Panc1 (cell line): ENCODE results near the gene CLTB. TPM values are rescaled to one million over a fixed set of nuclear protein-coding genes. Genes with fewer than 3 reads are reported as not detected.

Source experiments
- ATAC-seq: fragments of 200-7000 bp; cut with Tn5 transposase; 2 replicates; pipeline ENCODE4 v1.9.1; 2020; ENCODE audit warnings: mild to moderate bottlenecking, moderate library complexity
- BruUV-seq: library from RNA; stranded (reverse); fragments of 400-500 nt; replicated peaks from 2 replicates; lab custom pipeline; 2021; lab: Mats Ljungman, UMichigan
- CTCF ChIA-PET: fragments of 300-600 bp; sonication (Branson Sonifier 250); formaldehyde crosslinking; loops from one replicate; lab custom pipeline; 2022; ENCODE audit warnings: antibody characterized with exemption; lab: Charles Lee
- POLR2A ChIA-PET: fragments of 300-600 bp; sonication (Branson Sonifier 250); formaldehyde crosslinking; loops from one replicate; lab custom pipeline; 2022; ENCODE audit warnings: antibody characterized with exemption; lab: Charles Lee
- DNase-seq: peaks from one replicate; pipeline ENCODE4 v3.0.0-alpha.2; 2010; ENCODE audit warnings: low read depth, low spot score
- H3K27ac ChIP-seq: 2 replicates; pipeline ENCODE4 v1.5.1; 2011; ENCODE audit warnings: mild to moderate bottlenecking, low read length, inconsistent platforms
- H3K27me3 ChIP-seq: fragments of 200-500 bp; sonication (Bioruptor generic); 2 replicates; pipeline ENCODE4 v1.6.0; 2014; ENCODE audit warnings: low read length, inconsistent platforms; ENCODE audit not compliant: control insufficient read depth, insufficient read depth
- H3K36me3 ChIP-seq: fragments of 200-500 bp; sonication (Bioruptor generic); 2 replicates; pipeline ENCODE4 v1.5.1; 2014; ENCODE audit warnings: inconsistent platforms, mild to moderate bottlenecking, low read length, moderate library complexity; ENCODE audit not compliant: control insufficient read depth, insufficient read depth
- H3K4me1 ChIP-seq: 2 replicates; pipeline ENCODE4 v1.5.1; 2011; ENCODE audit warnings: inconsistent platforms, mild to moderate bottlenecking, low read length, moderate library complexity; ENCODE audit not compliant: control insufficient read depth, insufficient read depth
- H3K4me3 ChIP-seq, 2 experiments: 2 replicates each; pipeline ENCODE4 v1.5.1; 2011 to 2012; ENCODE audit warnings: low read depth in 2 of 2, low read length in 2 of 2, mild to moderate bottlenecking in 2 of 2, inconsistent platforms in 1 of 2, moderate library complexity in 1 of 2
- H3K9me3 ChIP-seq: fragments of 200-500 bp; sonication (Bioruptor generic); 2 replicates; pipeline ENCODE4 v1.5.1; 2014; ENCODE audit warnings: low read depth, mild to moderate bottlenecking, inconsistent platforms, low read length, moderate library complexity; ENCODE audit not compliant: control insufficient read depth, insufficient read depth
- POLR2AphosphoS5 ChIP-seq: IDR thresholded peaks from 2 replicates; pipeline ENCODE4 v1.6.1; 2012; ENCODE audit warnings: mild to moderate bottlenecking, low read depth, low read length, moderate library complexity
- SIN3A ChIP-seq: IDR thresholded peaks from 2 replicates; pipeline ENCODE4 v1.6.1; 2012; ENCODE audit warnings: low read depth, mild to moderate bottlenecking, low read length, moderate library complexity, borderline replicate concordance; ENCODE audit not compliant: insufficient read depth
- TCF7L2 ChIP-seq: IDR thresholded peaks from 2 replicates; pipeline ENCODE4 v1.6.1; 2011; ENCODE audit warnings: mild to moderate bottlenecking, low read depth, low read length, inconsistent platforms
- in situ Hi-C: cut with HindIII; loops from 2 replicates; pipeline ENCODE4 v1.10.0; 2016; ENCODE audit warnings: low sequenced_read_pairs, low pct_unique_long_range_greater_than_20kb
- intact Hi-C: fragments of 100-400 bp; cut with micrococcal nuclease; formaldehyde crosslinking; loops from one replicate; pipeline ENCODE4 v1.10.0; 2022; ENCODE audit not compliant: unreplicated experiment
- total RNA-seq: library from RNA; stranded (reverse); gene quantifications from one replicate; pipeline ENCODE4 v1.2.1, GENCODE V29; 2021; ENCODE audit not compliant: unreplicated experiment
- TF ChIP-seq, protein P1 (sequence below): fragments of 450-650 bp; IDR thresholded peaks from 2 replicates; pipeline ENCODE4 v1.5.1; 2017; ENCODE audit warnings: mild to moderate bottlenecking
- TF ChIP-seq, protein P2 (sequence below), 2 experiments: IDR thresholded peaks; 2 replicates each; pipeline ENCODE4 v1.6.1; 2011 to 2012; ENCODE audit warnings: low read depth in 2 of 2, control low read depth in 1 of 2, low read length in 1 of 2, mild to moderate bottlenecking in 1 of 2, moderate library complexity in 1 of 2; ENCODE audit not compliant: insufficient read depth in 1 of 2

The CLTB gene
- total RNA-seq, 1 experiment from 2014 or later, result 124 TPM

DNA sequence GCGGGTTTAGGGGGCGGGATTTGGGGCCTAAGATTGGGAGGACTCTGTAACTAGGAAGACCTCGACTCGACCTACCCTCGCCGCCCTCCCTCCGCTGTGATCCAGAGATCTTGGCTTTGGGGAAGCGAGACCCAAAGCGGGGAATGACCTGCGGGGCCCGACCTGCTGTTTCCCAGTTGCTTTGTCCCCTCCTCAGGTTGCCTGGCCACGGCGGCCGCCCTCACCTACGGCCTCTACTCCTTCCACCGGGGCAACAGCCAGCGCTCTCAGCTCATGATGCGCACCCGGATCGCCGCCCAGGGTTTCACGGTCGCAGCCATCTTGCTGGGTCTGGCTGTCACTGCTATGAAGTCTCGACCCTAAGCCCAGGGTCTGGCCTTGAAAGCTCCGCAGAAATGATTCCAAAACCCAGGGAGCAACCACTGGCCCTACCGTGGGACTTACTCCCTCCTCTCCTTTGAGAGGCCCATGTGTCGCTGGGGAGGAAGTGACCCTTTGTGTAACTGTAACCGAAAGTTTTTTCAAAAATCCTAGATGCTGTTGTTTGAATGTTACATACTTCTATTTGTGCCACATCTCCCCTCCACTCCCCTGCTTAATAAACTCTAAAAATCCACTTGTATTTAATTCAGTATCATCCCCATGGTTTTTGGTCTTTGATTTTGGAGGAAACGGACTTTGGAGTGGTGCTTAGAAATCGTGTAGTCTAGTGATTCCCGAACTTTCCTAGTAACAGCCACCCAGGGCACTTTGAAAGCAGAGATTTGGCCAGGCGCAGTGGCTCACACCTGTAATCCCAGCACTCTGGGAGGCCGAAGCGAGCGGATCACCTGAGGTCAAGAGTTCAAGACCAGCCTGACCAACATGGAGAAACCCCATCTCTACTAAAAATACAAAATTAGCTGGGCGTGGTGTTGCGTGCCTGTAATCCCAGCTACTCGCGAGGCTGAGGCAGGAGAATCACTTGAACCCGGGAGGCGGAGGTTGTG is 26.9 kb downstream of the CLTB start:
- POLR2A ChIA-PET, result interaction anchor here (0.7 kb wide), 1 partner anchor 178 kb away, joined by 9 read pairs; no protein-coding TSS in a partner anchor
- Histone ChIP-seq H3K27me3 (no peaks in the 10 kb centered on the region), H3K4me3 (peak overlapping the region; percentile 76 to 94), H3K9me3 (no peaks in the 10 kb centered on the region), H3K36me3 (peaks cover 17% of the 10 kb centered on the region), H3K27ac (peak overlapping the region; percentile 100), H3K4me1 (peaks cover 17% of the 10 kb centered on the region)
- ATAC-seq (peak; percentile 57), DNase-seq (no peak)
- in situ Hi-C loops (no loop called here), intact Hi-C loops (loop anchor here (2.0 kb wide), 1 partner anchor 65 kb away; no protein-coding TSS in a partner anchor)
- 0 out of 2 replicates have a peak, but pooled peaks have one; percentile 64 for TF ChIP-seq SIN3A
- TF ChIP-seq POLR2AphosphoS5, result peak; percentile 64; the same call in 1 of the 2 replicates
- no peak for TF ChIP-seq TCF7L2
- TF ChIP-seq, protein P1, sequence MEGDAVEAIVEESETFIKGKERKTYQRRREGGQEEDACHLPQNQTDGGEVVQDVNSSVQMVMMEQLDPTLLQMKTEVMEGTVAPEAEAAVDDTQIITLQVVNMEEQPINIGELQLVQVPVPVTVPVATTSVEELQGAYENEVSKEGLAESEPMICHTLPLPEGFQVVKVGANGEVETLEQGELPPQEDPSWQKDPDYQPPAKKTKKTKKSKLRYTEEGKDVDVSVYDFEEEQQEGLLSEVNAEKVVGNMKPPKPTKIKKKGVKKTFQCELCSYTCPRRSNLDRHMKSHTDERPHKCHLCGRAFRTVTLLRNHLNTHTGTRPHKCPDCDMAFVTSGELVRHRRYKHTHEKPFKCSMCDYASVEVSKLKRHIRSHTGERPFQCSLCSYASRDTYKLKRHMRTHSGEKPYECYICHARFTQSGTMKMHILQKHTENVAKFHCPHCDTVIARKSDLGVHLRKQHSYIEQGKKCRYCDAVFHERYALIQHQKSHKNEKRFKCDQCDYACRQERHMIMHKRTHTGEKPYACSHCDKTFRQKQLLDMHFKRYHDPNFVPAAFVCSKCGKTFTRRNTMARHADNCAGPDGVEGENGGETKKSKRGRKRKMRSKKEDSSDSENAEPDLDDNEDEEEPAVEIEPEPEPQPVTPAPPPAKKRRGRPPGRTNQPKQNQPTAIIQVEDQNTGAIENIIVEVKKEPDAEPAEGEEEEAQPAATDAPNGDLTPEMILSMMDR, result no peak
- TF ChIP-seq, protein P2, sequence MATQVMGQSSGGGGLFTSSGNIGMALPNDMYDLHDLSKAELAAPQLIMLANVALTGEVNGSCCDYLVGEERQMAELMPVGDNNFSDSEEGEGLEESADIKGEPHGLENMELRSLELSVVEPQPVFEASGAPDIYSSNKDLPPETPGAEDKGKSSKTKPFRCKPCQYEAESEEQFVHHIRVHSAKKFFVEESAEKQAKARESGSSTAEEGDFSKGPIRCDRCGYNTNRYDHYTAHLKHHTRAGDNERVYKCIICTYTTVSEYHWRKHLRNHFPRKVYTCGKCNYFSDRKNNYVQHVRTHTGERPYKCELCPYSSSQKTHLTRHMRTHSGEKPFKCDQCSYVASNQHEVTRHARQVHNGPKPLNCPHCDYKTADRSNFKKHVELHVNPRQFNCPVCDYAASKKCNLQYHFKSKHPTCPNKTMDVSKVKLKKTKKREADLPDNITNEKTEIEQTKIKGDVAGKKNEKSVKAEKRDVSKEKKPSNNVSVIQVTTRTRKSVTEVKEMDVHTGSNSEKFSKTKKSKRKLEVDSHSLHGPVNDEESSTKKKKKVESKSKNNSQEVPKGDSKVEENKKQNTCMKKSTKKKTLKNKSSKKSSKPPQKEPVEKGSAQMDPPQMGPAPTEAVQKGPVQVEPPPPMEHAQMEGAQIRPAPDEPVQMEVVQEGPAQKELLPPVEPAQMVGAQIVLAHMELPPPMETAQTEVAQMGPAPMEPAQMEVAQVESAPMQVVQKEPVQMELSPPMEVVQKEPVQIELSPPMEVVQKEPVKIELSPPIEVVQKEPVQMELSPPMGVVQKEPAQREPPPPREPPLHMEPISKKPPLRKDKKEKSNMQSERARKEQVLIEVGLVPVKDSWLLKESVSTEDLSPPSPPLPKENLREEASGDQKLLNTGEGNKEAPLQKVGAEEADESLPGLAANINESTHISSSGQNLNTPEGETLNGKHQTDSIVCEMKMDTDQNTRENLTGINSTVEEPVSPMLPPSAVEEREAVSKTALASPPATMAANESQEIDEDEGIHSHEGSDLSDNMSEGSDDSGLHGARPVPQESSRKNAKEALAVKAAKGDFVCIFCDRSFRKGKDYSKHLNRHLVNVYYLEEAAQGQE (IDR thresholded peaks at IDR 0.05; ENCODE audit: insufficient read depth in 1 of 2, low read depth in 2 of 2, low read length in 1 of 2), result no peak
- BruUV-seq, result TSS peak; percentile 100
- CTCF ChIA-PET, result no interaction called here

DNA sequence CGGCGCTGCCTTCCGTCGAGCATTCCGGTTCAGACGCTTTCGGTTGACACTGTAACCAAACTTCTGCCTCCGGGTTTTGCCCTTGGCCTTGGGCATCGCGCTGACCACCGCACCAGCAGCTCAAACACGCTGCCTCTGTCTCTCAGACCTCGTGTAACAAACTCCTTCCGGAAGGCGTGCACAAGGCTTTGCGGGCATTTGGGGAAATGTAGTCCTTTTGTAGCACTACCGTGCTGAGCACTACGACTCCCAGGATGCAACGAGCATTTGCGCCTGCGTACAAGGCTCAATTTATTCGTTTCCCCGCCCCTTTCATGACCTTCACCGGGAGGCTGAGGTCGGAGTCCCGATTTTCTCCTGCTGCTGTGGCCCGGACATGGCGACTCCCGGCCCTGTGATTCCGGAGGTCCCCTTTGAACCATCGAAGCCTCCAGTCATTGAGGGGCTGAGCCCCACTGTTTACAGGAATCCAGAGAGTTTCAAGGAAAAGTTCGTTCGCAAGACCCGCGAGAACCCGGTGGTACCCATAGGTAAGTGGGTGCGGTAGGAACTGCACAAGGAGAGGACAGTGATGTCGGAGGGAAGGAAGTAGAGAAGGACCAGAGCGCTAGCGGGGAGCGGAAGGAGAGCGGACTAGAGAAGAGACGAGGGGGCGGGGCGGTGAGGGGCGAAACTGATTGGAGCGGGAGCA is 27.8 kb downstream of the CLTB start, which contains the start of the genes HIGD2A and NOP16:
Gene HIGD2A, plus strand, starts transcription at position 308 of the 691 bp plus-strand sequence. Its CDS starts 69 bp downstream, at position 377.
Gene NOP16, minus strand, starts transcription at position 155 of the 691 bp plus-strand sequence. Its CDS starts 59 bp downstream, at position 96.
- intact Hi-C loops (loop anchor here (2.0 kb wide), 1 partner anchor 64 kb away; no protein-coding TSS in a partner anchor), in situ Hi-C loops (no loop called here)
- peaks cover 17% of the 10 kb centered on the region for H3K4me1 ChIP-seq
- no peaks in the 10 kb centered on the region for H3K27me3 ChIP-seq
- no TSS peak for BruUV-seq
- H3K27ac ChIP-seq, result peak within 1 kb of the TSS; percentile 100
- H3K9me3 ChIP-seq, result no peaks in the 10 kb centered on the region
- H3K36me3 ChIP-seq, result peaks cover 23% of the 10 kb centered on the region
- peak within 1 kb of the TSS; percentile 76 to 94 for H3K4me3 ChIP-seq
- DNase-seq, result peak; percentile 98
- ATAC-seq, result peak; percentile 94
- ChIA-PET POLR2A (no interaction called here), CTCF (no interaction called here)
- TF ChIP-seq, protein P1, result no peak
- TF ChIP-seq, protein P2 (IDR thresholded peaks at IDR 0.05; ENCODE audit: insufficient read depth in 1 of 2, low read depth in 2 of 2, low read length in 1 of 2), result no peak; a peak in 1 of 4 replicates
- peak; percentile 87 for TF ChIP-seq POLR2AphosphoS5
- TF ChIP-seq SIN3A, result peak; percentile 95
- no peak for TF ChIP-seq TCF7L2
